ENCODE measurements around the gene GAL3ST1. TPM values are rescaled to one million over a fixed set of nuclear protein-coding genes. Genes with fewer than 3 reads are reported as not detected.

The GAL3ST1 gene
- polyA plus RNA-seq, 1 donor from 2014 or later, result 1.6 TPM

DNA sequence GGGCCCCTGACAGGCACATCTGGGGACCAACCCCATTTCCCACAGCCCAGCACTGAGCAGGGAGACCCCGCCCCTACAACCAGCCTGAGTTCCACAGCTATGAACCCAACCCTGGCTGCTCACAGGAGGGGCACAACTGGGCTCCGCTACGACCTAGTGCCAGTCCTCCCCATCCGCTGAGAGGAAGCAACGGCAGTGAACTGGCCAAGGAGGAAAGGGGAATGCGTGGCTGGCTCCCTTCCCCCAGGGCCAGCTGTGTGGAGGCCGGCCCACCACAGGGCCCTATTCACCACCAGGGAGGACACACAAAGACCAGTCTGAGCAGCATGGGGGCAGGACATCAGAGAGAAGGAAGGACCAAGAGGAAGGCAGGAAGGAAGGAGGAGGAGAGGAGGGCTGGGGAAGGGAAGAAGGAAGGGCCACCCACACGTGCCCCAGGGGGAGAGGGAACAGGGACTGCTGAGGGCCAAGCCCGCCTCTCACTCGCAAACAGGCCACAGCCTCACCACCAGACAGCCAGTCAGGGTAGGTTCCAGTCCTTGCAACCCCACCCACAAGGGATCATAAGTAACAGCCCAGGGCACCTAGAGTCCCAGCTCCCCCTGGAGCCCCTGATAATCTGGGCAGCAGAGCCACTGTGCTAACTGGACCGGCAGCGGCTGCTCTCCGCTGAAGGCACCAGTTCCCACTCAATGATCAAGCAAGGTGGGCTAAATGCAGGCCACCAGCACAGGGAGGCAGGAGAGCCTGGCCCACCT lies 8.5 kb upstream of the GAL3ST1 start:
- Histone ChIP-seq H3K27me3 (ENCODE audit: insufficient read depth, low read depth, low read length) (no peaks in the 10 kb centered on the region), H2AFZ (ENCODE audit: low read depth, low read length) (no peak overlapping the region), H3K36me3 (ENCODE audit: insufficient read depth, low read length) (no peaks in the 10 kb centered on the region), H3K9me2 (ENCODE audit: insufficient read depth, low read length) (no peaks in the 10 kb centered on the region), H3K9me3 (ENCODE audit: low read length) (no peaks in the 10 kb centered on the region), H3K79me2 (replicated peaks; ENCODE audit: insufficient read depth, low read length) (no peaks in the 10 kb centered on the region), H3K27ac (ENCODE audit: low read length) (no peak overlapping the region), H3F3A (ENCODE audit: insufficient read depth, low read length, poor library complexity, severe bottlenecking) (no peaks in the 10 kb centered on the region), H4K20me1 (ENCODE audit: insufficient read depth) (no peaks in the 10 kb centered on the region), H3K4me3 (ENCODE audit: low read length) (no peak overlapping the region), H3K9ac (ENCODE audit: low read length) (no peak overlapping the region), H3K4me2 (ENCODE audit: low read length) (no peak overlapping the region)
- no peak for TF ChIP-seq SMC3 (conservative IDR thresholded peaks at IDR 0.05; ENCODE audit: poor library complexity)
- no peak for TF ChIP-seq MXI1 (conservative IDR thresholded peaks at IDR 0.05; ENCODE audit: poor library complexity, severe bottlenecking)
- no peak for TF ChIP-seq EP300 (conservative IDR thresholded peaks at IDR 0.05; ENCODE audit: poor library complexity, severe bottlenecking)
- TF ChIP-seq, protein P1, sequence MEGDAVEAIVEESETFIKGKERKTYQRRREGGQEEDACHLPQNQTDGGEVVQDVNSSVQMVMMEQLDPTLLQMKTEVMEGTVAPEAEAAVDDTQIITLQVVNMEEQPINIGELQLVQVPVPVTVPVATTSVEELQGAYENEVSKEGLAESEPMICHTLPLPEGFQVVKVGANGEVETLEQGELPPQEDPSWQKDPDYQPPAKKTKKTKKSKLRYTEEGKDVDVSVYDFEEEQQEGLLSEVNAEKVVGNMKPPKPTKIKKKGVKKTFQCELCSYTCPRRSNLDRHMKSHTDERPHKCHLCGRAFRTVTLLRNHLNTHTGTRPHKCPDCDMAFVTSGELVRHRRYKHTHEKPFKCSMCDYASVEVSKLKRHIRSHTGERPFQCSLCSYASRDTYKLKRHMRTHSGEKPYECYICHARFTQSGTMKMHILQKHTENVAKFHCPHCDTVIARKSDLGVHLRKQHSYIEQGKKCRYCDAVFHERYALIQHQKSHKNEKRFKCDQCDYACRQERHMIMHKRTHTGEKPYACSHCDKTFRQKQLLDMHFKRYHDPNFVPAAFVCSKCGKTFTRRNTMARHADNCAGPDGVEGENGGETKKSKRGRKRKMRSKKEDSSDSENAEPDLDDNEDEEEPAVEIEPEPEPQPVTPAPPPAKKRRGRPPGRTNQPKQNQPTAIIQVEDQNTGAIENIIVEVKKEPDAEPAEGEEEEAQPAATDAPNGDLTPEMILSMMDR (IDR thresholded peaks at IDR 0.05; ENCODE audit: poor library complexity, severe bottlenecking), result no peak
- no peak for TF ChIP-seq POLR2AphosphoS5 (IDR thresholded peaks at IDR 0.05)
- TF ChIP-seq EZH2 (IDR thresholded peaks at IDR 0.05; ENCODE audit: borderline replicate concordance, insufficient read depth, low read length, poor library complexity, severe bottlenecking), result no peak

DNA sequence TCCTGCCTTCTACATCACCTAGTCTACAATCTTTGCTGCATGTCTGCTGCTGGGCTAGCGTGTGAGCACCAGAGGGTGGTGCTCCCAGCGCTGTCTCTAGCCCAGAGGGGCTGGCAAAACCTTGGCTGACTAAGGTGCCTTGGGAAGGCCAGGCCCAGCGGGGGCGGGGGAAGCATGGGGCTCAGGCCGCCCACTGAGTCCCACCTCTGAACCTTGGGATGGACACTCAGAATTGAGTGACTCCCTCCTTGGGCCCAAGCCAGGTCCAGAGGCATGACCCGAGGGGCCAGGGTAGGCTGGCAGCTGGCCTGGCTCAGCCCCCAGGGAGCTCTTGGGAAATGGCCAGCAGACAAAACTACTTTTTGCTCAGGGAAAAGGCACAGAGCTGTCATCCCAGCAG lies 7.6 kb upstream of the GAL3ST1 start:
- Histone ChIP-seq H3K9me3 (ENCODE audit: low read length) (no peaks in the 10 kb centered on the region), H3F3A (ENCODE audit: insufficient read depth, low read length, poor library complexity, severe bottlenecking) (no peaks in the 10 kb centered on the region), H3K9me2 (ENCODE audit: insufficient read depth, low read length) (no peaks in the 10 kb centered on the region), H3K27me3 (ENCODE audit: insufficient read depth, low read depth, low read length) (no peaks in the 10 kb centered on the region), H3K4me3 (ENCODE audit: low read length) (no peak overlapping the region), H3K79me2 (replicated peaks; ENCODE audit: insufficient read depth, low read length) (no peaks in the 10 kb centered on the region), H2AFZ (ENCODE audit: low read depth, low read length) (no peak overlapping the region), H3K27ac (ENCODE audit: low read length) (no peak overlapping the region), H4K20me1 (ENCODE audit: insufficient read depth) (no peaks in the 10 kb centered on the region), H3K4me2 (ENCODE audit: low read length) (no peak overlapping the region), H3K9ac (ENCODE audit: low read length) (no peak overlapping the region), H3K36me3 (ENCODE audit: insufficient read depth, low read length) (no peaks in the 10 kb centered on the region)
- TF ChIP-seq EZH2 (IDR thresholded peaks at IDR 0.05; ENCODE audit: borderline replicate concordance, insufficient read depth, low read length, poor library complexity, severe bottlenecking), result no peak
- no peak for TF ChIP-seq SMC3 (conservative IDR thresholded peaks at IDR 0.05; ENCODE audit: poor library complexity)
- no peak for TF ChIP-seq TAF1 (IDR thresholded peaks at IDR 0.05; ENCODE audit: low read depth)
- no peak for TF ChIP-seq EP300 (conservative IDR thresholded peaks at IDR 0.05; ENCODE audit: poor library complexity, severe bottlenecking)
- no peak for TF ChIP-seq POLR2AphosphoS5 (IDR thresholded peaks at IDR 0.05)
- TF ChIP-seq RAD21 (conservative IDR thresholded peaks at IDR 0.05), result no peak

DNA sequence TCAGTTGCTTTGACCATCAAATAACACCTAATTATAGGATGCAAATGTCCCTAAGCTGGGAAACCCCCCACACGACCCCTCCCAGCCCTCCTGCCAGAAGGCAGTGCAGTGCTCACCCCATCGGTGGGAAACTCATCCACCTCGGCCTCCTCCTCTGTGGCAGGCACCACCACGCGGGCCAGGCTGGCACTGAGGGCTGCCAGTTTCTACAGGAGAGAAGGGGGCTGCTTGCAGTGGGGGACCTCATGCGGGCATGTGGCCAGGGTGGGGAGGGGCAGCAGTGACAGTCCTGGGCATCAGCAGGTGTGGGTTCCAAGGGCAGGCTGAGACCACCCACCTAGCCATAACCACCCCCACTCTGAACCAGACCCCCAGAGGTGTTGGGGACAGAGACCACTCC lies 6.4 kb upstream of the GAL3ST1 start:
- Histone ChIP-seq H3K9me2 (ENCODE audit: insufficient read depth, low read length) (no peaks in the 10 kb centered on the region), H3K79me2 (replicated peaks; ENCODE audit: insufficient read depth, low read length) (no peaks in the 10 kb centered on the region), H3K9me3 (ENCODE audit: low read length) (no peaks in the 10 kb centered on the region), H4K20me1 (ENCODE audit: insufficient read depth) (no peaks in the 10 kb centered on the region), H3K27me3 (ENCODE audit: insufficient read depth, low read depth, low read length) (no peaks in the 10 kb centered on the region), H3F3A (ENCODE audit: insufficient read depth, low read length, poor library complexity, severe bottlenecking) (no peaks in the 10 kb centered on the region), H3K4me3 (ENCODE audit: low read length) (no peak overlapping the region), H2AFZ (ENCODE audit: low read depth, low read length) (no peak overlapping the region), H3K4me2 (ENCODE audit: low read length) (no peak overlapping the region), H3K9ac (ENCODE audit: low read length) (no peak overlapping the region), H3K27ac (ENCODE audit: low read length) (no peak overlapping the region), H3K36me3 (ENCODE audit: insufficient read depth, low read length) (no peaks in the 10 kb centered on the region)
- TF ChIP-seq POLR2AphosphoS5 (IDR thresholded peaks at IDR 0.05) (no peak), EZH2 (IDR thresholded peaks at IDR 0.05; ENCODE audit: borderline replicate concordance, insufficient read depth, low read length, poor library complexity, severe bottlenecking) (no peak), RAD21 (conservative IDR thresholded peaks at IDR 0.05) (no peak), SMC3 (conservative IDR thresholded peaks at IDR 0.05; ENCODE audit: poor library complexity) (no peak), MXI1 (conservative IDR thresholded peaks at IDR 0.05; ENCODE audit: poor library complexity, severe bottlenecking) (no peak), EP300 (conservative IDR thresholded peaks at IDR 0.05; ENCODE audit: poor library complexity, severe bottlenecking) (no peak)
- TF ChIP-seq, protein P2, sequence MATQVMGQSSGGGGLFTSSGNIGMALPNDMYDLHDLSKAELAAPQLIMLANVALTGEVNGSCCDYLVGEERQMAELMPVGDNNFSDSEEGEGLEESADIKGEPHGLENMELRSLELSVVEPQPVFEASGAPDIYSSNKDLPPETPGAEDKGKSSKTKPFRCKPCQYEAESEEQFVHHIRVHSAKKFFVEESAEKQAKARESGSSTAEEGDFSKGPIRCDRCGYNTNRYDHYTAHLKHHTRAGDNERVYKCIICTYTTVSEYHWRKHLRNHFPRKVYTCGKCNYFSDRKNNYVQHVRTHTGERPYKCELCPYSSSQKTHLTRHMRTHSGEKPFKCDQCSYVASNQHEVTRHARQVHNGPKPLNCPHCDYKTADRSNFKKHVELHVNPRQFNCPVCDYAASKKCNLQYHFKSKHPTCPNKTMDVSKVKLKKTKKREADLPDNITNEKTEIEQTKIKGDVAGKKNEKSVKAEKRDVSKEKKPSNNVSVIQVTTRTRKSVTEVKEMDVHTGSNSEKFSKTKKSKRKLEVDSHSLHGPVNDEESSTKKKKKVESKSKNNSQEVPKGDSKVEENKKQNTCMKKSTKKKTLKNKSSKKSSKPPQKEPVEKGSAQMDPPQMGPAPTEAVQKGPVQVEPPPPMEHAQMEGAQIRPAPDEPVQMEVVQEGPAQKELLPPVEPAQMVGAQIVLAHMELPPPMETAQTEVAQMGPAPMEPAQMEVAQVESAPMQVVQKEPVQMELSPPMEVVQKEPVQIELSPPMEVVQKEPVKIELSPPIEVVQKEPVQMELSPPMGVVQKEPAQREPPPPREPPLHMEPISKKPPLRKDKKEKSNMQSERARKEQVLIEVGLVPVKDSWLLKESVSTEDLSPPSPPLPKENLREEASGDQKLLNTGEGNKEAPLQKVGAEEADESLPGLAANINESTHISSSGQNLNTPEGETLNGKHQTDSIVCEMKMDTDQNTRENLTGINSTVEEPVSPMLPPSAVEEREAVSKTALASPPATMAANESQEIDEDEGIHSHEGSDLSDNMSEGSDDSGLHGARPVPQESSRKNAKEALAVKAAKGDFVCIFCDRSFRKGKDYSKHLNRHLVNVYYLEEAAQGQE (IDR thresholded peaks at IDR 0.05; ENCODE audit: borderline replicate concordance), result no peak

All from neural cell (in vitro differentiated cells).